Thyroid gland (tissue), 4 donors: ENCODE results near the gene CBX7. TPM values are rescaled to one million over a fixed set of nuclear protein-coding genes. Genes with fewer than 3 reads are reported as not detected.

ENCODE experiments used
- DNase-seq, 2 donors: peaks; one replicate each; pipeline ENCODE4 v3.0.0-alpha.2; 2019
- H3K27ac ChIP-seq, 3 donors: fragments of 200-600 bp; sonication (generic); 1 replicate in 2 of 3; 2 replicates in 1 of 3; pipeline ENCODE4 v1.5.1; 2016 to 2019; ENCODE audit warnings: mild to moderate bottlenecking in 1 of 3, moderate library complexity in 1 of 3
- H3K27me3 ChIP-seq: fragments of 200-600 bp; sonication (generic); one replicate; pipeline ENCODE4 v1.5.1; 2019
- H3K36me3 ChIP-seq, 2 donors: fragments of 200-600 bp; sonication (generic); one replicate each; pipeline ENCODE4 v1.5.1; 2016 to 2019
- H3K4me1 ChIP-seq, 2 donors: fragments of 200-600 bp; sonication (generic); one replicate each; pipeline ENCODE4 v1.5.1; 2017 to 2019
- H3K4me3 ChIP-seq, 3 donors: fragments of 200-600 bp; sonication (generic); replicated peaks in 1 of 3; 1 replicate in 2 of 3; 2 replicates in 1 of 3; pipeline ENCODE4 v1.5.1; 2016; ENCODE audit warnings: mild to moderate bottlenecking in 1 of 3
- H3K9me3 ChIP-seq: fragments of 200-600 bp; sonication (generic); one replicate; pipeline ENCODE4 v1.5.1; 2017
- CTCF ChIP-seq, 6 experiments: fragments of 200-600 bp in 3 of 6; fragments of 450-650 bp in 3 of 6; sonication (generic) in 3 of 6; IDR thresholded peaks; one replicate each; pipeline ENCODE4 v1.5.1; 2016 to 2019; ENCODE audit warnings: antibody characterized with exemption in 6 of 6, mild to moderate bottlenecking in 2 of 6, inconsistent platforms in 1 of 6, moderate library complexity in 1 of 6
- POLR2A ChIP-seq, 2 donors: fragments of 450-650 bp; IDR thresholded peaks; one replicate each; pipeline ENCODE4 v1.6.1; 2017; ENCODE audit warnings: antibody characterized with exemption in 2 of 2, mild to moderate bottlenecking in 2 of 2, moderate library complexity in 1 of 2
- WGBS, 2 donors: methylation state at CpG; one replicate each; pipeline ENCODE4 v1.1.5; 2017; 5-methylcytosine and 5-hydroxymethylcytosine counted together
- intact Hi-C: fragments of 100-400 bp; cut with DNase I; formaldehyde crosslinking; loops from one replicate; pipeline ENCODE4 v1.15.1; 2023
- total RNA-seq, 4 donors: library from RNA; depleted of rRNA; stranded (reverse); fragments of >200 nt; gene quantifications; one replicate each; pipeline ENCODE4 v1.2.3, GENCODE V29; 2016

The CBX7 gene
- total RNA-seq, 4 donors from 2014 or later: 49.2 to 88.0 (median 61.9) TPM

- Histone ChIP-seq H3K27me3 (no peaks in the 10 kb centered on the region), H3K9me3 (no peaks in the 10 kb centered on the region), H3K4me1 (peaks cover 0 to 4% of the 10 kb centered on the region in 2 donors), H3K4me3 (no peak overlapping the region), H3K36me3 (peaks cover 11 to 16% of the 10 kb centered on the region in 2 donors), H3K27ac (no peak overlapping the region)
- TF ChIP-seq POLR2A (IDR thresholded peaks at IDR 0.05) (no peak), CTCF (IDR thresholded peaks at IDR 0.05) (no peak)
- DNase-seq: no peak
- 92 to 94% methylated on average over 16 to 22 of the region's 22 CpGs for WGBS, 2 donors
- intact Hi-C loops: no loop called here
These were observed 19.5 kb downstream of the CBX7 start for GRCh38 chr22:39132871-39133524.

- no peaks in the 10 kb centered on the region for H3K27me3 ChIP-seq
- 82 to 90% methylated on average over 5 to 6 of the region's 6 CpGs for WGBS, 2 donors
- H3K36me3 ChIP-seq: peaks cover 11 to 16% of the 10 kb centered on the region in 2 donors
- no peak overlapping the region for H3K27ac ChIP-seq
- no peak overlapping the region for H3K4me3 ChIP-seq
- H3K4me1 ChIP-seq: peaks cover 0 to 4% of the 10 kb centered on the region in 2 donors
- TF ChIP-seq POLR2A (IDR thresholded peaks at IDR 0.05) (no peak), CTCF (IDR thresholded peaks at IDR 0.05) (no peak)
- no peaks in the 10 kb centered on the region for H3K9me3 ChIP-seq
- intact Hi-C loops: no loop called here
- DNase-seq: no peak
These were observed 20.2 kb downstream of the CBX7 start for GRCh38 chr22:39132281-39132680.

GRCh38 chr22:39130892-39131855, 21.3 kb downstream of the CBX7 start:
- intact Hi-C loops: no loop called here
- Histone ChIP-seq H3K36me3 (peaks cover 11 to 16% of the 10 kb centered on the region in 2 donors), H3K9me3 (no peaks in the 10 kb centered on the region), H3K4me1 (peaks cover 0 to 4% of the 10 kb centered on the region in 2 donors), H3K27ac (no peak overlapping the region), H3K27me3 (no peaks in the 10 kb centered on the region), H3K4me3 (no peak overlapping the region)
- no peak for DNase-seq
- TF ChIP-seq CTCF (IDR thresholded peaks at IDR 0.05) (no peak), POLR2A (IDR thresholded peaks at IDR 0.05) (no peak)
- 58 to 73% methylated on average over 18 to 21 of the region's 24 CpGs for WGBS, 2 donors

GRCh38 chr22:39130152-39130704, 22.3 kb downstream of the CBX7 start:
- no peaks in the 10 kb centered on the region for H3K9me3 ChIP-seq
- peaks cover 0 to 4% of the 10 kb centered on the region in 2 donors for H3K4me1 ChIP-seq
- intact Hi-C loops: no loop called here
- peaks cover 11 to 16% of the 10 kb centered on the region in 2 donors for H3K36me3 ChIP-seq
- TF ChIP-seq POLR2A (IDR thresholded peaks at IDR 0.05): no peak
- no peak for TF ChIP-seq CTCF (IDR thresholded peaks at IDR 0.05)
- WGBS, 2 donors: 92 to 93% methylated on average over 8 of the region's 8 CpGs
- DNase-seq: no peak
- H3K27me3 ChIP-seq: no peaks in the 10 kb centered on the region
- no peak overlapping the region for H3K27ac ChIP-seq
- no peak overlapping the region for H3K4me3 ChIP-seq
